GM12878 (cell line): ENCODE results near the gene JUND. TPM values are rescaled to one million over a fixed set of nuclear protein-coding genes. Genes with fewer than 3 reads are reported as not detected.

Experiments used
- E2F8 ChIP-seq: fragments of 450-650 bp; IDR thresholded peaks from 2 replicates; pipeline ENCODE4 v1.6.1; 2018; ENCODE audit warnings: mild to moderate bottlenecking, low read depth, moderate library complexity; ENCODE audit not compliant: partially characterized antibody
- E4F1 ChIP-seq: fragments of 450-650 bp; IDR thresholded peaks from 2 replicates; pipeline ENCODE4 v1.6.1; 2018; ENCODE audit warnings: borderline replicate concordance, mild to moderate bottlenecking; ENCODE audit not compliant: partially characterized antibody
- ETV6 ChIP-seq, 2 experiments: fragments of 450-650 bp in 1 of 2; IDR thresholded peaks in 1 of 2; conservative IDR thresholded peaks in 1 of 2; 2 replicates each; pipeline ENCODE4 v1.6.1; 2014; ENCODE audit warnings: antibody characterized with exemption in 1 of 2, borderline replicate concordance in 1 of 2, low read depth in 1 of 2, mild to moderate bottlenecking in 1 of 2, moderate library complexity in 1 of 2
- FOS ChIP-seq: IDR thresholded peaks from 3 replicates; pipeline ENCODE4 v1.6.1; 2011; ENCODE audit warnings: borderline replicate concordance; ENCODE audit not compliant: insufficient read length; ENCODE audit errors: extremely low read depth
- FOXM1 ChIP-seq: IDR thresholded peaks from 2 replicates; pipeline ENCODE4 v1.6.1; 2012; ENCODE audit warnings: low read depth, mild to moderate bottlenecking, inconsistent platforms, low read length, moderate library complexity
- NFYA ChIP-seq: IDR thresholded peaks from 2 replicates; pipeline ENCODE4 v1.6.1; 2011; ENCODE audit warnings: low read depth, mild to moderate bottlenecking, low read length, improper control_type of control experiment, borderline replicate concordance
- NFYB ChIP-seq: IDR thresholded peaks from 2 replicates; pipeline ENCODE4 v1.6.1; 2011; ENCODE audit warnings: low read depth, mild to moderate bottlenecking, low read length, improper control_type of control experiment, moderate library complexity; ENCODE audit not compliant: insufficient read depth
- NR2C1 ChIP-seq: fragments of 450-650 bp; IDR thresholded peaks from 2 replicates; pipeline ENCODE4 v1.6.1; 2017; ENCODE audit warnings: antibody characterized with exemption, mild to moderate bottlenecking, moderate library complexity
- PAX8 ChIP-seq: fragments of 450-650 bp; IDR thresholded peaks from 2 replicates; pipeline ENCODE4 v1.6.1; 2017; ENCODE audit warnings: mild to moderate bottlenecking, moderate library complexity
- PKNOX1 ChIP-seq: fragments of 450-650 bp; IDR thresholded peaks from 2 replicates; pipeline ENCODE4 v1.6.1; 2016; ENCODE audit warnings: mild to moderate bottlenecking
- RB1 ChIP-seq: fragments of 450-650 bp; formaldehyde crosslinking; IDR thresholded peaks from 2 replicates; pipeline ENCODE4 v1.6.1; 2017; ENCODE audit warnings: mild to moderate bottlenecking, borderline replicate concordance
- SREBF2 ChIP-seq: IDR thresholded peaks from 2 replicates; pipeline ENCODE4 v1.6.1; 2012; ENCODE audit warnings: mild to moderate bottlenecking, low read length
- TCF12 ChIP-seq: IDR thresholded peaks from 2 replicates; pipeline ENCODE4 v1.6.1; 2011; ENCODE audit warnings: low read depth, mild to moderate bottlenecking, low read length
- WRNIP1 ChIP-seq: IDR thresholded peaks from 2 replicates; pipeline ENCODE4 v1.6.1; 2011; ENCODE audit warnings: low read depth, low read length, improper control_type of control experiment, borderline replicate concordance
- ZBTB40 ChIP-seq: fragments of 450-650 bp; IDR thresholded peaks from 2 replicates; pipeline ENCODE4 v1.6.1; 2016; ENCODE audit warnings: mild to moderate bottlenecking, moderate library complexity, borderline replicate concordance
- ZNF207 ChIP-seq: fragments of 450-650 bp; IDR thresholded peaks from 2 replicates; pipeline ENCODE4 v1.6.1; 2014; ENCODE audit warnings: antibody characterized with exemption, mild to moderate bottlenecking, borderline replicate concordance
- ZSCAN29 ChIP-seq: fragments of 450-650 bp; IDR thresholded peaks from 2 replicates; pipeline ENCODE4 v1.6.1; 2017; ENCODE audit warnings: mild to moderate bottlenecking, moderate library complexity
- ZZZ3 ChIP-seq: IDR thresholded peaks from 2 replicates; pipeline ENCODE4 v1.6.1; 2011; ENCODE audit warnings: low read depth; ENCODE audit not compliant: control insufficient read depth, insufficient read length
- polyA plus RNA-seq, 11 experiments: library from polyadenylated mRNA; depleted of rRNA in 4 of 11; unstranded in 6 of 11; stranded (reverse) in 5 of 11; fragments of >200 nt; fragmentation: Nextera tagmentation in 4 of 11; fragmentation: Illumina TruSeq in 1 of 11; extraction: Ambion mirVana in 4 of 11; extraction: Trizol in 1 of 11; gene quantifications; 1 replicate in 1 of 11; 2 replicates in 10 of 11; pipeline versions ENCODE4 v1.2.1 to v1.2.3, GENCODE V29; 2011 to 2016; ENCODE audit warnings: inconsistent platforms in 2 of 11, missing spikeins in 2 of 11, low read depth in 1 of 11
- total RNA-seq, 4 experiments: library from RNA; depleted of rRNA in 3 of 4; stranded (reverse); fragments of >200 nt in 3 of 4; fragmentation: Illumina TruSeq in 1 of 4; extraction: Trizol in 1 of 4; gene quantifications; 2 replicates each; pipeline versions ENCODE4 v1.2.1 to v1.2.3, GENCODE V29; 2013 to 2021

Gene JUND
- total and polyA plus RNA-seq, 10 of the 15 experiments (the other 5 are each of a cell fraction or from before 2014, with no cell fraction given) = 7.4 to 164 (median 18.8) TPM

- TF ChIP-seq E2F8 (no peak), ETV6 (conservative IDR thresholded peaks at IDR 0.05 in 1 of 2, IDR thresholded peaks at IDR 0.05 in 1 of 2; ENCODE audit: borderline replicate concordance in 1 of 2, low read depth in 1 of 2) (no peak; a peak in 1 of 4 replicates), E4F1 (no peak), TCF12 (peak; percentile 49), SREBF2 (no peak), NR2C1 (no peak), ZBTB40 (peak; percentile 42; the same call in 1 of the 2 replicates), WRNIP1 (no peak), FOXM1 (no peak), ZSCAN29 (no peak), FOS (no peak), ZNF207 (no peak), NFYB (no peak), RB1 (no peak), PKNOX1 (no peak), PAX8 (no peak), ZZZ3 (no peak), NFYA (no peak)
Observed at GRCh38 chr19:18304458-18305310, 23.3 kb upstream of the JUND start (continued).
